ENCODE measurements around the gene LRRN3.

LRRN3 gene

DNA sequence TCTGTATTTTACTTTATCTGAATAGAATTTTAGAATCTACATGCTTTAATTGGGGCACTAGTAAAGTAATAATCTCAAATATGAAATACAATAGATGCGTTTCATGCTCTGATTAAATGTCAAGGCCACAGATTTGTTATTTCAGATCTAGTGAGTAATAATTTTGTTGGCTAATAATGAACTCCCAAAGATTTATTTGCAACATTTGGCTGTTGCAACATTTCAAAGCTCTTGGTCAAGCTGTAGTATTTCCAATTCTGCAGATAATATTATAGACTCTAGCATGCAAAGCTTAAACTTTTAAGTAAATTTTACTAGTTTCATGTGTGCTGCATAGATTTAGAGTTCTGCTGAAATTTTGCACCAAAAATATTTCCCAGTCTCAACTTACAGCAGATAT is 16.7 kb downstream of the LRRN3 start:
- no peak for DNase-seq (ENCODE audit: low read depth in 2 of 2)

DNA sequence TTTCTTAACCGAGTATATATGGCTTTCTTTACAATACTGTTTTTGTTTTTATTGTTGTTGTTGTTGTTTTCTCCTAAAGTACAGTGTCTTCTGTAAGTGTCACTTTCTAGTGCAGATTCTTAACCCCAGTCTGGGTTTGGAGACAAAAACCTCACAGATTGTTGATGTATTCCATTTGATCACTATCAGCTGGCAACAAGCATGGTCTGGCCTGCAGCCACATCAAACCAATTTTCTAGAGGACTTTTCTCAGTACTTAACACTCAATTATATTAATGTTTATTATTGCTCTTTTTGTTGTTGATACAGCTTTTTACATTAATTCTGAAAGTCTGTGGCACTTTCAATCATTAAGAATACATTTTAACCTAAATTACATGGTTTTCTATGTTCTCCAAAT is 17.1 kb downstream of the LRRN3 start:
- DNase-seq (ENCODE audit: low read depth in 2 of 2), result no peak

DNA sequence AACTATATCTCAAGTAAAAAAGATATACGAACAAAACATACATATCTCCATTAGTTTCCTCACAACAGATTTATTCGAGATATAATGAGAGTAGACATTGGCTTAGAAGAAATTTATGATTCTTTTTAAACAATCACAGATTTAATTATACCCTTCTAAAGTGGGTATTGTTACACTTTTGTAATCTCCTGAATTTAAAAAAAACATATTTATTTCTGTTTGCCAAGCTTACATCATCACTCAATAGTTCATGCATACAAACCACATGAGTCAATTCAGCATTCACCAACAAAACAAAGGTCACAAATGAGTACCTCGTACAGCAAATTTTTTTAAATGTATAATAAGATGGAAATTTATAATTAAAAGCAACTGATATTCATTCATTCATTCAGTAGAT is 17.6 kb downstream of the LRRN3 start:
- no peak for DNase-seq (ENCODE audit: low read depth in 2 of 2)

DNA sequence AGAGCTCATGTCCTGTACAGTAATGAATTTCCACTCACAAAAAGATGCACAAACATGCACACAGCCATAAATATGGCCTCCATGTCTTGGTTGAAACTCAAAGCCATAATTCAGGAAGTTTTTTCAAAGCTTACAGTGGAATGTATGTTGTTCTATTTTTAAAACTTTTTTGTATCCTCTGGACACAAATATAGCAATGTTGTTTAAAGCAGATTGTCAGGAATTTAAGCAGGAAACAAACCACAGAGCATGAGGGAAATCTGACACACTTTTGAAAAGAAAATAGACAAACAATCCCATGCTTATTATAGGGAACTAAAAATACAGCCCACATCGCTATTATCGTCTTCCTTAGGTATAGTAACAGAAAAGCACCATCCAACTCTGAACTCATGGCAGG is 21.5 kb downstream of the LRRN3 start:
- no peak for DNase-seq (ENCODE audit: low read depth in 2 of 2)

DNA sequence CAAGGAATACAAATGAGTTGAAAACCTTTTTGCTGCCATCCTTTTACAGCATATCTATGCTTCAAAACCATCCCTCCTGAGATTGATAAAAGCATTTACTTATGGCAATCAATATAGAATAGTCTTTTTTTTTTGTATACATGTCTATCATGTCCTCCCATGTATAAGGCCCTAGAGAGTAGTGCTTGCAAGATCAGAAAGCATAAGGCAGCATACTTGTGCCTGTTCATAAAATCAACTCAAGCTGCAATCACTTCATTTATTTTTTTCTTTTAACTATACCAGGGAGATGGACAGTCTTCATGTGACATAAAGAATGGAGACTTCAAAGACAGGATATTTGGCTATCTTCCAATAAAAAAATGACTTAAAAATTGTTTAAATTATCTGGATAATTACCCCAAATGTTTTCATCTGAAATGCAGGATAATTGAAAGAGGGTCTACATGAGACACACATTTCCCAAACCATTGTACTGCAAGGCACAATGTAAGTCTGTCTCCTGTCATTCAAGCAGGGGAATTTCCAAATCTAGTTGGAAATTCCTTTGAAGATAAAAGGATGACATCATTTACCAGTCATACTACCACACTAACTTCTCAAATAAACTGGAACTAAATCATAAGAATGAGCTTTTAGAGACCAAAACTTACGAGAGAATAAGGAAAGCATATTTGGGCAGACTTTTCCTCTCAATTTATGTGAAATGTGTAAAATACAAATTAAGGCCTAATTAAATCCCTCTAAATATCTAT is 22.5 kb downstream of the LRRN3 start:
- DNase-seq (ENCODE audit: low read depth in 2 of 2), result no peak

DNA sequence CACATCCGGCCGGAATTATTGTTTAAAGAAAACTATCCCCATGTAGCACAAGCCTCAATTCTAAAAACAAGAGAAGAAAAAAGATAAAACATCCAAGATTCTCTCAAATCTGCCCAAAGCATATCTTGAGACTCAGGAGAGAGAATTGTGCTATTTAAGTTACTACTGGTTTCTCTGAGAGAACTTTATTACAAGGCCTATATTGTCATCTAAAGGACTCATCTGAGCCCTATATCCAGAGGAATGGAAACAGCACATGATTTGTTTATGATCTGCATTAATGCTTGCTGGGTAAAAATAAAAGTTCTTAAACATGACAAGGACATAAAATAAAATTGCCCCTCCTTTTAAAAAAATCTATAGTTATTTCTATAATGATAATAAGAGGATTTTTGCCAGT is 25.0 kb downstream of the LRRN3 start:
- no peak for DNase-seq (ENCODE audit: low read depth in 2 of 2)

DNA sequence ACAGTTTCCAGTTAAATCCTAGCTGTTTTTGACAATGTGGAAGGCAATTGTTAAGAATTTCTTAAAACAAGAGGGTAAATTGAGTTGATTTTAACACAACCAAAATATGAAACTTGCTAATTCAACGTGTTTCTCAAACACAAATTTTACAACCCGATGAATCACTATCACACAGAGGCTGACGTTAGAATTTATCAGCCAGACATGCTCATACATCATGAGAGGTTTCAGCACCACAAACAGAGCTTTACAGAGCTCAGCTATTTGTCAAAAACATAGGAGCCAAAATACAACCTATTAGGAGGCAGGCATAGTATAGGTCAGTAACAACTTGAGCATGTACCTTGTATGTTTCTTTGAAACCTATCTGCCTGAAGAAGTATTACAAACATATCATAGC is 36.1 kb downstream of the LRRN3 start:
- no peak for DNase-seq (ENCODE audit: low read depth in 2 of 2)

DNA sequence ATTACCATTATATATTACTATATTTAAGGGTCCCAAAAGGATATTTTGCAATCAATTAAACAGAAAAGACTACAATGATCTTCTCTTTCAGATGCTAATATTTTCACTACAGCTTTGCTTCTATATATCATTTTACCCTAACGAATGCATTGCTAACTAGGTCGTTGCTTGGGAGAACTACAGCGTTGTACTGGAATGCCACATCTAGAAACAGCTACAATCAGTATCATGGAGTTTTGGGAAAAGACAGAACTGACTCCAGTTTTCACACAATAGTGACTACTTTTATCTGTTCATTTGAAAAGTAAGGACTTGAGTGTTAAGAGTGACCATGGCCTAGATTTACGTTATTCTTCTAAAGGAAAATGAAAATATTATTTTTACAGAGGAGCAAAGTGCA is 38.5 kb downstream of the LRRN3 start:
- no peak for DNase-seq (ENCODE audit: low read depth in 2 of 2)

DNA sequence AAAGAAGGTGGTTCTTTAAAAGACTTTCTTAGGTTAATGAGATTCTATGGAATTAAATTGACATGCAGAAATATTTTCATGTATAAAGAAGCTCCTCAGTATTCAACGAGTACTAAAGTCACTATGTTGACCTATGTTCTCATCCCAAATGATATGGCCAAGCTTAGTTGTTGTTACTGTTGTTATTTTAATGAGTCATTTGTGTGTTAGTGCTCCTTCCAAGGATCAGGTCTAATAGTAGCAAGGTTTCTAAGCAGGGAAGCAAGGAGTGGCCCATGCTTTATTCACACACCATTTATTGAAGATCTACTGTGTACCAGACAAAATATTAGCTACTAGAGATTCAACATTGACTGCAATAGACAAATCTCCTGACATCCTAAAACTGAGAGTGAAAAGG is 41.9 kb downstream of the LRRN3 start:
- DNase-seq (ENCODE audit: low read depth in 2 of 2), result no peak

DNA sequence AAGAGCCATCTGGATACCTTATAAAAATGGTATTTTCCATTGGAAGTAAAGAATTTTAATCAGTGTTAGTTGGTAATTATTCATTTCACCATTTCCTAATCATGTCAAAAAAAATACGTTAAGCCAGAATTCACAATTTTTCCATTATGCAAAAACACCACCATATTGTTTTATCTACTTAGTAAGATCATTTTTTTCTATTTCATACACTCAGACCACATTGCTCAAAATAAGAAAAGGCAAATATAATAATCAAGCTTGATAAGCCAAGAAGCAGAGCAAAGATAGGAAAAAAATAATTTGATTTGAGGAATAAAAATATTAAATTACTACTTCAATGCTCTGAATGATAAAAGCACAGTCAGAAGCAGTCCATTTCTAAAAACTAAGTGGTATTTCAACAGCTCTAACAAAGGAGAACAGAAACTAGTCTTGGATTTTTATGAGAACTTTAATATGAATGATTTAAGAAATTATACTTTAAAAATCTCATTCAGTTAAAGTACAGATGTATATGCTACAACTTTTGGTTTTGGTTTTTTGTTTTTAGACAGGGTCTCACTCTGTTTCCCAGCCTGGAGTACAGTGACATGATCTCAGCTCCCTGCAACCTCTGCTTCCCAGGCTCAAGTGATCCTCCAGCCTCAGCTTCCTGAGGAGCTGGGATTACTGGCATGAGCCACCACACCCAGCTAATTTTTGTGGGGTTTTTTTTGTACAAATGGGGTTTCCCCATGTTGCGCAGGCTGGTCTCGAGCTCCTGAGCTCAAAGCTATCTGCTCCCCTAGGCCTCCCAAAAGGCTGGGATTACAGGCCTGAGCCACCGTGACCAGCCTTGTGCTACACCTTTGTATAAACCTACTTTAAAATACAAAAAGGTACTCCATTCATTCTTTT is 46.6 kb downstream of the LRRN3 start:
- DNase-seq (ENCODE audit: low read depth in 2 of 2), result peak; percentile 9 to 23

DNA sequence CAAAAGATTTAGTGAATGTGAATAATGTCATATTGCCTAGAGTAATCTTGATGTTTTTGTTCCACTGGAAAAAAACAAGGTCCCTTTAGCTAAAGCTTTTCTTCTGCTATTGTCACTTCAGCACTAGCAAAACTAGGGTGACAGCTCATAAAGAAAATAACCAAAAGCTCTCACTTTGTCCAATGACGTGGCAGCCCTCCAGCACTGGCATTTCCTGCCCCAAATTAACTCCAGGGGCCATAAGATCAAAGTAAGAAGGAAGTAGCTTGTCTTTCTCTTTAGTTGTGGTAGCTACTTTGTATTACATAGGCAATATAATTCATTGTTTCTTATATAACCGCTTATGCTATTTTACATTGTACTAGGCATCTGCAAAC is 47.3 kb downstream of the LRRN3 start:
- peak; percentile 16 to 39 for DNase-seq (ENCODE audit: low read depth in 2 of 2)

DNA sequence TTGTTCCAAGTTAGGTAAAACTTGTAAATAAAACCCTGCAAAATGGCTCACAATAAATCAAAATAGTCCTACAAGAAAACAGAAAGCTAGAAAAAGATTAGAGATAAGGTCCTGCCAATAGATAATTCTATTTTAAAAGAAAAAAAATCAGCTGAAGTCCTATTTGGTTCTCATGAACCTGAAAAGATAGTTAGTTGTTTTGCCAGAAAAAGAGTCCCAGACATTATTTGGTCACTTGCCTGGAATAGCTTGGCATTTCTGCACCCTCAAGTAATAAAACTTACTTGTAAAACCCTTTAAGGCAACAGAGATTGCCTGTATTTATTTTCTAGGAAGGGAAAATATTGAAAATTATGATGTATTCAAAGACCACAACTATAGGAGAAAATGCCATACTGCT is 47.7 kb downstream of the LRRN3 start:
- DNase-seq (ENCODE audit: low read depth in 2 of 2), result no peak

DNA sequence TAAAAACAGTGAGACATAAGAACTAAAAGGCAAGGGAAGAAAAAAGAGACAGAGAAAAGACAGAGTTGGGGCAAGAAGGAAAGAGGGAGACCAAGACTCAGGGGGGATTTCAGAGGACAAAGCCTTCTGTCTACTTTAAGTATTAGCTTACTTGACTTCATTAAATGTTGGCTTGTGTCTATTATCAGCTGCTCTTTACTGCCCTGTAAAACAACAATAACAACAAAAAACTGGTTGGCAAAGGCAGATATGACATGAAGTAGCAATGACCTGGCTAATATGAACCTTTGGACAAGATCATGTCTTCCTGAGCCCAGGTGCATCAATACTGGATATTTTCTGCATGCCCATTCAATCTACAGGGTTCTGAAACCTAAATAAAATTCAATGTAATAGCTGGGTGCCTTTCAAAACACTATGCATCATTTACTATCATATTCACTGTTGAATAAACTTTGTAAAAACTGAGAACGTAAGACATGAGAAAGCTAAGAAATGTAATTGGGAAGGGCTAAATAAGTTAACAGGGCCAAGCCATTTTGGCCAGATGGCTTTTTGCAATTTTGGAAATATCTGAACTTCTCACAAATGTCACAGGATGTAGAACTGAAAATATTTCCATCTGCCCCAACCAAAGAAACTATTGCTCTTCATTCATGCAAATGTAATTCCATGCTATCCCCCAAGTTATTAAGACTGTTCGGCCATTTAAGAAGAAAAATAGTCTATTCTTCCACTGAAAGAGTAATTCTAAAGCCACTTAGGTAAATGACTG is 49.4 kb downstream of the LRRN3 start:
- DNase-seq (ENCODE audit: low read depth in 2 of 2), result no peak

DNA sequence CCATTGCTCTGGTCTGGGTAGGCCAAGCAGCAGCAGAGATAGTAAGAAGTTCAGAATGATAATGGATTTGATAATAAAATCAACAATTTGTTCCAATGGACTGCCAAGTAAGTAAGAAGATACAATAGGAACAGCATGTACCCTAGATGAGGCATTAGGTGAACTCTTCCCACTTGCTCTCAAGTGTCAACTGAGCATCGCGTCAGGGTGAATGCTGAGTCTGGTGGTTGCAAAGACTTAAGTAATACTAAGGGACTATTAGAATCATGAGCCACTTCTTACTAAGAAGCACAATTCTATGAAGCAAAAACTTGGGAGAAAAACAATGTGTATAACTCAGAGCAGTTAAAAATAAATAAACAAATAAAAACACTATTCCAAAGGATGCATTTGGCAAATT is 54.5 kb downstream of the LRRN3 start:
- DNase-seq (ENCODE audit: low read depth in 2 of 2), result no peak

DNA sequence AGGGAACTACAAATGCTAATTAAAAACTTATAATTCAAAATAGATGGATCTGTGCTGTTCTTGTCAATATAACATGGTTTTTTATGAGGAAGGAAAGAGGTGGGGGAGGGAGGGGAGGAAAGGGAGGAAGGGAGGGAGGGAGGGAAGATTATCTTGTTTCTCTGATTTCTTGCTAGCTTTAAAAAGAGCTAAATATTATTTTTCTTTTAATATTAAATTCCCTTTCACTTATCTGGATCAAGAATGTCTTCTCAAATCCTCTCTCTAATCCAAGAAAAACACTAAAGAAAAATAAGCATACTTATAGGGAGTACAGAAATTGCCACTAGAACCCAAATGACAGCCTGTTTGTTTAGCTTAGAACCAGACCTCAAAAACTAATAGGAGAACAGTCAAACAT is 55.2 kb downstream of the LRRN3 start:
- DNase-seq (ENCODE audit: low read depth in 2 of 2), result no peak

DNA sequence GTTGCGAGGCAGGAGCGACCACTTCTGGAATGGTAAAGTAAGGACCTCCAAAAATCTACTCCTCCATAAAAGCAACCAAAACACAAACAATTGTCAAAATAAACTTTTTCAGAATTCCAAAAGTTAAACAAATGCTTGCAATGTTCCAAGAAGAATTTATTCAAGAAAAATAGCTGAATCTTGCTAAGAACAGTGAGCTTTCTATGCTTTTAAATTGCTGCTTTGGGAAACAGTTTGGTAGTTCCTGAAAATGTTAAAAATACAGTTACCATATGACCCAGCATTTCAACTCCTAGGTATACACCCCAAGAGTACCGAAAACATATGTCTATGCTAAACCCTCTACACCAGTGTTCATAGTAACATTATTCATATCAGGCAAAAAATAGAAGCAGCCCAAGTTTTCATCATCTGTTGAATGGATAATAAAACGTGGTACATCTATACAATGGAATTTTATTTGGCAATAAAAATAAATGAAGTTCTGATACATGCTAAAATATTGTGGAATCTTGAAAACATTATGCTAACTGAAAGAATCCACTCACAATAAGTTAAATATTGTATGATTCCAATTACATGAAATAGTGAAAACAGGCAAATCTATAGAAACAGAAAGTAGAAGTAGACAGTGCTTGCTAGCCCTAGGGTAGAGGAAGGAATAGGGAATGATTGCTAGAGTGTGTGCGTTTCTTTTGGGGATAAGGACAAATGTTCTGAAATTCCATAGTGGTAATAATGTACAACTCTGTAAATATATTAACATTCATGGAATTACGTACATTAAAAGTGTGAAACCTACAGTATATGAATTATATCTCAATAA is 57.0 kb downstream of the LRRN3 start:
- DNase-seq (ENCODE audit: low read depth in 2 of 2), result no peak

DNA sequence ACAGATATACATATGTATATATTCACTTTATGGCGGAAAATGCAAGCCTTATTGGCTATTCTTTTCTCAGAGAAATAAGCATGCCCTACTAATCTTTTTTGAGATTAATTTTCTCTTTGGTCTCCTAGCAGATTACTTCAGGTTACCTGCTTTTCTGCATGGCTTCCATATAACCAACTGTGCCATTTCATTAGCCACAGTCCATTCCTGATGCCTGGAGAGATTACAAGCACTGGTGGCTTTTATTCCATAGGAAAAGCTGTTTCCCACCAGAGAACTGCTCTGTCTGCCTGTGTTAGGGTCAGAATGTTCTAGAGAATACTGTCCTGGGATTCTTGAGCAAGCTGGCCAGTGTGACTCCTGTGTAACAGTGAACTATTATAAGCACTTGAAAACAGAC is 59.8 kb downstream of the LRRN3 start:
- no peak for DNase-seq (ENCODE audit: low read depth in 2 of 2)

DNA sequence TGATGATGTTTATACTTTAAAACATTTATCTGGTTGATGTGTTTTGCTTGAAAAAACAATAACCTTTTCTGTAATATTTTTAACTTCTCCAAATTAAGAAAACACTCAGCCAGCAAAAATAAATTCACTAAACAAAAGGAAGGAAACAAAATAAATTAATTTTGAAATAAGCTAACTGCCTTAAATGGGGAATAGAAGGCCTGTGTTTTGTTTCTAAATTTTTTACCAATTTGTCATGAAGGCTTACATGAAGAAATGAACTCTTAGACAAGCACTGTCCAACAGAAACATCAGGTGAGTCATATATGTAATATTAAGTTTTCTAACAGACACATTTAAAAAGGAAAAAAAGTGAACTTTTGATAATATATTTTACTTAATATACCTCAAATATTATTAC is 68.5 kb downstream of the LRRN3 start:
- DNase-seq (ENCODE audit: low read depth in 2 of 2), result no peak

DNA sequence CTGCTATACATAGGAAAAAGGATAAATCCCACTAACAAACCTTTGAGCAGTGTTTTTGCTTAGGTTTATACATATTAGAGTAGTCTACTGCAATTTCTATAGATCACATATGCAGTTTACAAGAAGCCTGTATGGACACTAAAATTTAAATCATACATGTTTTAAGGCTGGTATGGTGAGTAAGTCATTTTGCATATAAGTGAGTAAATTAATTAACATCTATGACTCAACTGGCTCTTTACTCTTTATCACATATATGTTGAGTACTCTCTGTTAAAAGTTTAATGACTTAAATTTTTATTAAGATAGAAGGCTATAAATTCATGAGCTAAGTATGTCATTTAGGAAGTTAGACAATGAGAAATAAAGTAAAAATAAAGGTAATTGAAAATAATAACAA is 69.4 kb downstream of the LRRN3 start:
- no peak for DNase-seq (ENCODE audit: low read depth in 2 of 2)

DNA sequence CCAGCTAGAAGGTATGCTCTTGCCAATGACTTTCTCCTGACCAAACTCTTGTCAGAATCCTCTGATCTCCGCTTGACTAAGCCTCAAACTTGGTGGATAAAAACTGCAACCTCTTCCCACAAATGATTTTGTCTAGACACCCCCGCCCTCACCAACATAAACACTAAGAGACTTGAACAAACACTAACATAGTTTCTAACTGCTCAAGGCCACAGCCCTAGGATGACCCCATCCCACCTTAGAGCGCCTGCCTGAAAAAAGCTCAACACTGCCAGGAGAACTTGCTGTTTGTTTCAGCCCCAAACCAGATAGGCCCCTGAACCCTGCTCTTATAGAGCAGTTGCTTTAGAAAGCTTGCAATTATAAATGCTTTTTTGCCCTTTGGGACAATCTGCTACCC is 71.8 kb downstream of the LRRN3 start:
- no peak for DNase-seq (ENCODE audit: low read depth in 2 of 2)

DNA sequence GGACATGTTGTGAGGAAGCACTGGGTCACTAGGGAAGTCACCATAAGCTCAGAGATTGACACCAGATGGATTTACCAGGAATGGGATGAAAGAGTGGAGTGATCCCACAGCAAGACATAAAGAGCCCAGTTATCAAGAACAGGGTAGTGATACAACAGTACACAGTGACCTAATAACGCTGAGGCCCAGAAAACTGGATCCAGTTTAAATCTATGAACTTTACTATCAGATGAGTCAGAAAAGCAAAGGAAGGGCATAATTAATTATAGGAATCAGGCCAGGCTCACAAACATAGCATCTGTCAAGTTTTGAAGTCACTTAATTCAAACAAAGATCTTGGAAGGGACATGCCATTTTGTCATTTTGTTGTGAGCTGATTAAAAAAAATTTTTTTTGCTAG is 73.5 kb downstream of the LRRN3 start:
- DNase-seq (ENCODE audit: low read depth in 2 of 2), result no peak

DNA sequence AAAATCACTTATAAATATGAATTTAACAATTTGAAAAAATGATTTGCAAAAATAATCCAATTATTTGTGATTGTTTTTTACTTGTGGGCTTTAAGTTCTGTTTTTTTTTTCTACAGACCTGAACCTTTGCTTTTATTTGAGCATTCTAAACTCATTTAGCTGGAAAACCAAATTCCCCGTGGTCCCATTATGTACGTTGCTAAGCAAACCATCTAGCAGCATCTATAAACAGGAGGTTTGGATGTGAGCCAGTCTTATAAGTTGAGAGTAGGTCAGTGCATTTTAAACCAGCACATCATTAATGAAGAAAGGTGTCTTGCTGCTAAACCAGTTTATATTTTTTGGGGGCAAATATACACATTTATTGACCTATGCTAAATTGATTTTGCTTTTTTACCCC is 77.3 kb downstream of the LRRN3 start:
- no peak for DNase-seq (ENCODE audit: low read depth in 2 of 2)
